BE2C (cell line): ENCODE data around the gene CERS4. TPM values are rescaled to one million over a fixed set of nuclear protein-coding genes. Genes with fewer than 3 reads are reported as not detected.
A peak's percentile ranks its signal among the peaks of the same experiment; 100 is the strongest.

Source experiments
- DNase-seq: peaks from one replicate; pipeline ENCODE4 v3.0.0-alpha.2; 2020
- H3K27me3 ChIP-seq: fragments of 250-450 bp; sonication (Bioruptor Pico); 2 replicates; pipeline ENCODE4 v1.5.1; 2020; ENCODE audit warnings: mild to moderate bottlenecking
- H3K36me3 ChIP-seq: fragments of 250-450 bp; sonication (Bioruptor Pico); 2 replicates; pipeline ENCODE4 v1.5.1; 2020; ENCODE audit warnings: mild to moderate bottlenecking
- H3K4me1 ChIP-seq: fragments of 250-450 bp; sonication (Bioruptor Pico); 2 replicates; pipeline ENCODE4 v1.5.1; 2020
- H3K4me3 ChIP-seq: 2 replicates; pipeline ENCODE4 v1.5.1; 2011; ENCODE audit warnings: low read depth, low read length
- H3K9me3 ChIP-seq: fragments of 250-450 bp; sonication (Bioruptor Pico); 2 replicates; pipeline ENCODE4 v1.5.1; 2020
- polyA plus RNA-seq: library from polyadenylated mRNA; unstranded; fragments of >200 nt; gene quantifications from one replicate; pipeline ENCODE4 v1.2.1, GENCODE V29; 2012; ENCODE audit warnings: low read depth, missing spikeins; ENCODE audit not compliant: insufficient read length, insufficient read depth
- TF ChIP-seq, protein P1 (sequence below): IDR thresholded peaks from 2 replicates; pipeline ENCODE4 v1.5.1; 2012; ENCODE audit warnings: mild to moderate bottlenecking, low read depth, low read length

The CERS4 gene, protein sequence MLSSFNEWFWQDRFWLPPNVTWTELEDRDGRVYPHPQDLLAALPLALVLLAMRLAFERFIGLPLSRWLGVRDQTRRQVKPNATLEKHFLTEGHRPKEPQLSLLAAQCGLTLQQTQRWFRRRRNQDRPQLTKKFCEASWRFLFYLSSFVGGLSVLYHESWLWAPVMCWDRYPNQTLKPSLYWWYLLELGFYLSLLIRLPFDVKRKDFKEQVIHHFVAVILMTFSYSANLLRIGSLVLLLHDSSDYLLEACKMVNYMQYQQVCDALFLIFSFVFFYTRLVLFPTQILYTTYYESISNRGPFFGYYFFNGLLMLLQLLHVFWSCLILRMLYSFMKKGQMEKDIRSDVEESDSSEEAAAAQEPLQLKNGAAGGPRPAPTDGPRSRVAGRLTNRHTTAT
- 5.1 TPM for polyA plus RNA-seq

DNA sequence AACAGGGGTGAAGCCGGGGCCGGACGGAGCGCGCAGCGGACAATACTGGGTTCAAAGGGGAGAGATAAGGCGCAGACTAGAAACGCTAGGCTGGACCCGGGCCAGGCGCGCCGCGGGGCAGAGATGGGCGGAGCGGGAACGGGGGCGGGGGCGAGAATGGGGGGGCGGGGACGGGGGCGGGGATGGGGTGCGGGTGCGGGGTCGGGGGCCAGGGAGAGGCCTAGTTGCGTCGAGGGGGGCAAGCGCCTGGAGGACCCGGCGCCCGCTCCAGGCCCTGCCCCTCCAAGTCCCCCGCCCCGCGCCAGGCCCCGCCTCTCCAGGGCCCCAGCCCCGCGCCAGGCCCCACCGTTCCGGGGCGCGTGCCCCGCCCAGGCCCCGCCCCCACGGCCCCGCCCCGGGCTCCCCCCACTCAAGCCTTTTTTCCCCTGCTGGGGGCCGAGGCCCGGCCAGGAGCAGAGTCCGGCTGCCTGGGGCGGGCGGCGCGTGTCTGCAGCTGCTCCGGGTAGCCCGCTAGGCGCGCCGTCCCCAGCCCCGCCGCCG, at the start of gene CERS4:
CERS4 (plus strand) TSS at position 449 of the 540 bp plus-strand sequence. CDS start 41,707 bp downstream, outside the sequence.
- peaks cover 7% of the 10 kb centered on the region for H3K27me3 ChIP-seq
- H3K36me3 ChIP-seq: no peaks in the 10 kb centered on the region
- H3K4me3 ChIP-seq: peak within 1 kb of the TSS; percentile 38
- DNase-seq: peak; percentile 69
- peaks cover 3% of the 10 kb centered on the region for H3K4me1 ChIP-seq
- no peaks in the 10 kb centered on the region for H3K9me3 ChIP-seq
- TF ChIP-seq, protein P1, sequence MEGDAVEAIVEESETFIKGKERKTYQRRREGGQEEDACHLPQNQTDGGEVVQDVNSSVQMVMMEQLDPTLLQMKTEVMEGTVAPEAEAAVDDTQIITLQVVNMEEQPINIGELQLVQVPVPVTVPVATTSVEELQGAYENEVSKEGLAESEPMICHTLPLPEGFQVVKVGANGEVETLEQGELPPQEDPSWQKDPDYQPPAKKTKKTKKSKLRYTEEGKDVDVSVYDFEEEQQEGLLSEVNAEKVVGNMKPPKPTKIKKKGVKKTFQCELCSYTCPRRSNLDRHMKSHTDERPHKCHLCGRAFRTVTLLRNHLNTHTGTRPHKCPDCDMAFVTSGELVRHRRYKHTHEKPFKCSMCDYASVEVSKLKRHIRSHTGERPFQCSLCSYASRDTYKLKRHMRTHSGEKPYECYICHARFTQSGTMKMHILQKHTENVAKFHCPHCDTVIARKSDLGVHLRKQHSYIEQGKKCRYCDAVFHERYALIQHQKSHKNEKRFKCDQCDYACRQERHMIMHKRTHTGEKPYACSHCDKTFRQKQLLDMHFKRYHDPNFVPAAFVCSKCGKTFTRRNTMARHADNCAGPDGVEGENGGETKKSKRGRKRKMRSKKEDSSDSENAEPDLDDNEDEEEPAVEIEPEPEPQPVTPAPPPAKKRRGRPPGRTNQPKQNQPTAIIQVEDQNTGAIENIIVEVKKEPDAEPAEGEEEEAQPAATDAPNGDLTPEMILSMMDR: no peak

DNA sequence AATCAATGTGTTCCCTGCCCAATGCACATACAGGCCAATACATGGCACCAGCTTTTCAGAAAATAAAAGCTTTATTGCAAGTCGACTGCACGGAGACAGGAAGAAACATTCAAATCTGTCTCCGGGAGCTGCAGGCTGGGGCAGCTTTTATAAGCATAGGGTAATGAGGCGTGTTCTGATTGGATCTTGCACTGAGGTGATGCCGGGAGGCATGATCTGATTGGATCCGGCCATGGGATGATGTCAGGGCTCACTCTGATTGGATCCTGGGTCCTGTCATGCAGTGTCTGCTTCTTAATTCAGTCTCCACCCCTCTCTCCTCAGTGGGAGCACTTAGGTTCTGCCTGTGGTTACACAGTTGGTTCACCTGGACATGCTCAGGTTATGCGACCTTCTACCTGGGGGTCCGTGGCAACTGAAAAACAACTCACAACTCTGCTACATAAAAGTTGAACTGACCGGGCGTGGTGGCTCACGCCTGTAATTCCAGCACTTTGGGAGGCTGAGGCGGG, 48.0 kb upstream of the CERS4 start:
- Histone ChIP-seq H3K27me3 (no peaks in the 10 kb centered on the region), H3K4me1 (no peaks in the 10 kb centered on the region), H3K36me3 (no peaks in the 10 kb centered on the region), H3K9me3 (no peaks in the 10 kb centered on the region), H3K4me3 (no peak overlapping the region)
- TF ChIP-seq, protein P1: no peak
- DNase-seq: peak; percentile 45

DNA sequence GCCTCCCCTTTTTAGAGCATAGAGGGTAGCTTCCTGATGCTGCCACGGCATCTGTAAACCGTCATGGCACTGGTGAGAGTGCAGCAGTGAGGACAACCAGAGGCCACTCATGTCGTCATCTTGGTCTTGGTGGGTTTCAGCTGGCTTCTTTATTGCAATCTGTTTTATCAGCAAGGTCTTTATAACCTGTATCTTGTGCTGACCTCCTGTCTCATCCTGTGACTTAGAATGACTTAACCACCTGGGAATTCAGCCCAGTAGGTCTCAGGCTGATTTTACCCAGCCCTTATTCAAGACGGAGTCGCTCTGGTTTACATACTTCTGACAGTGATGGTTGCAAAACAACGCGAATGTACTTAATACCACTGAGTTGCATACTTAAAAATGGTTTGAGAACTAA, 45.4 kb upstream of the CERS4 start:
- no peak for DNase-seq
- H3K36me3 ChIP-seq: no peaks in the 10 kb centered on the region
- TF ChIP-seq, protein P1: no peak

DNA sequence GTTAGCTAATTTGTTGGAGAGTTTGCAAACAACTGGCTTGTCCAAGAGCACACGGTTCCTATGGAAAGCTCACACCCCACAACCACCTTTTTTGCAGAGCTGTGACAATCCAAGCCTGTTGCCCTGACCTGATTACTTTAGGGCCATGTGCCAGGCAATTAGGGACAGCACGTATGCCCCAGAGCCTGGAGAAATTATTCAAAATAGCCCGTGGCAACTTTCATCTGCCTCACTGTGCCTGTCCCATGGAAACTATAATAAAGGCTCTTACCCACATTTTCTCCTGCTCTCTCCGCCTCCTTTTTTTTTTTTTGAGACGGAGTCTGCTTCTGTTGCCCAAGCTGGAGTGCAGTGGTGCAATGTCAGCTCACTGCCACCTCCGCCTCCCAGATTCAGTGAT, 41.2 kb upstream of the CERS4 start:
- no peak for DNase-seq
- Histone ChIP-seq H3K27me3 (peaks cover 3% of the 10 kb centered on the region; the same call in 1 of the 2 replicates), H3K4me3 (no peak overlapping the region), H3K36me3 (no peaks in the 10 kb centered on the region), H3K9me3 (no peaks in the 10 kb centered on the region), H3K4me1 (no peaks in the 10 kb centered on the region)
- TF ChIP-seq, protein P1: no peak

More for the DNA sequence above, 45.4 kb upstream of the CERS4 start:
- no peaks in the 10 kb centered on the region for H3K9me3 ChIP-seq
- H3K4me3 ChIP-seq: no peak overlapping the region
- no peaks in the 10 kb centered on the region for H3K4me1 ChIP-seq
- H3K27me3 ChIP-seq: no peaks in the 10 kb centered on the region

DNA sequence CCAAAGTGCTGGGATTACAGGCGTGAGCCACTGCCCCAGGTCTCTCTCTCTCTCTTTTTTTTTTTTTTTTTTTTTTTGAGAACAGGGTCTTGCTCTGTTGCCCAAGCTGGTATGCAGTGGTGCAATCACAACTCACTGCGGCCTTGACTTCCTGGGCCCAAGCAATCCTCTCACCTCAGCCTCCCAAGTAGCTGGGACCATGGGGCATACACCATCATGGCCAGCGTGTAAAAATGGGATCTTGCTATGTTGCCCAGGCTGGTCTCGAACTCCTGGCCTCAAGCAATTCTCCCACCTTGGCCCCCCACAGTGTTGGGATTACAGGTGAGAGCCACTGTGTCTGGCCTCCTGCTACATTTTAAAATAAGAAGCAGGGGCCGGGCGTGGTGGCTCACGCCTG, 40.6 kb upstream of the CERS4 start:
- Histone ChIP-seq H3K36me3 (no peaks in the 10 kb centered on the region), H3K9me3 (no peaks in the 10 kb centered on the region), H3K4me1 (no peaks in the 10 kb centered on the region), H3K27me3 (peaks cover 3% of the 10 kb centered on the region; the same call in 1 of the 2 replicates), H3K4me3 (no peak overlapping the region)
- no peak for DNase-seq
- TF ChIP-seq, protein P1: no peak
